HEK293 (cell line): ENCODE results near the gene KREMEN2.

Experiments used
- KLF16 ChIP-seq: fragments of 450-650 bp; formaldehyde crosslinking; IDR thresholded peaks from 2 replicates; pipeline ENCODE4 v1.5.1; 2017; ENCODE audit warnings: missing biosample characterization, missing genetic modification characterization
- PBX3 ChIP-seq: sonication (generic); formaldehyde crosslinking; IDR thresholded peaks from 2 replicates; pipeline ENCODE4 v1.8.1; 2022; ENCODE audit warnings: mild to moderate bottlenecking, moderate library complexity, missing genetic modification reagents
- REST ChIP-seq: fragments of 450-650 bp; formaldehyde crosslinking; IDR thresholded peaks from 2 replicates; pipeline ENCODE4 v1.5.1; 2016; ENCODE audit warnings: missing biosample characterization, missing genetic modification characterization
- ZNF610 ChIP-seq: fragments of 450-650 bp; formaldehyde crosslinking; IDR thresholded peaks from 2 replicates; pipeline ENCODE4 v1.5.1; 2016; ENCODE audit warnings: missing biosample characterization, missing genetic modification characterization, borderline replicate concordance
- ZNF664 ChIP-seq: fragments of 450-650 bp; formaldehyde crosslinking; IDR thresholded peaks from 2 replicates; pipeline ENCODE4 v1.5.1; 2016; ENCODE audit warnings: missing biosample characterization, missing genetic modification characterization

- TF ChIP-seq KLF16 (tag by site-specific recombination), result no peak
- TF ChIP-seq ZNF610, result no peak
- TF ChIP-seq ZNF664, result no peak
- TF ChIP-seq REST (tag by site-specific recombination), result no peak
- no peak for TF ChIP-seq PBX3 (CRISPR knock-in tag)
Observed at GRCh38 chr16:2981177-2981898, 17.3 kb downstream of the KREMEN2 start.
